Measurements from ENCODE around the gene OARD1.

DNA sequence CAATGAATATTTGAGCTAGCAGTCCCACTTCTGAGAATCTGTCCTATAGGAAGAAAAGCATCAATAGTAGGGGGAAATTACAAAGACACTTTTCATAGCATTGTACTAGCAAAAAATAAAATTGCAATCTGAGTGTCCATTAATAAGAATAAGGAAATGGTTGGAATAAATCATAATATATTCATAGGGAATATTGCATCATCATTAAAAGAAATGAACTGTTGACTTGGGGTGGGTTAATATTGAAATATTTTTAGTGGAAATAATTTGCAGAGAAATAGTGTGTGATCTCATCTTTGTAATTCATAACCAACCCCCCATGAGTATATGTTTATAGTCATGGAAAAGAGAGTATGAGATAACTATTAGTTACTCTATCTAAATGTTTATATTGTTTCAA, 13.0 kb upstream of the OARD1 start:
- TF ChIP-seq POLR2A (IDR thresholded peaks at IDR 0.05; ENCODE audit: low read depth), result no peak
- TF ChIP-seq, protein P1, sequence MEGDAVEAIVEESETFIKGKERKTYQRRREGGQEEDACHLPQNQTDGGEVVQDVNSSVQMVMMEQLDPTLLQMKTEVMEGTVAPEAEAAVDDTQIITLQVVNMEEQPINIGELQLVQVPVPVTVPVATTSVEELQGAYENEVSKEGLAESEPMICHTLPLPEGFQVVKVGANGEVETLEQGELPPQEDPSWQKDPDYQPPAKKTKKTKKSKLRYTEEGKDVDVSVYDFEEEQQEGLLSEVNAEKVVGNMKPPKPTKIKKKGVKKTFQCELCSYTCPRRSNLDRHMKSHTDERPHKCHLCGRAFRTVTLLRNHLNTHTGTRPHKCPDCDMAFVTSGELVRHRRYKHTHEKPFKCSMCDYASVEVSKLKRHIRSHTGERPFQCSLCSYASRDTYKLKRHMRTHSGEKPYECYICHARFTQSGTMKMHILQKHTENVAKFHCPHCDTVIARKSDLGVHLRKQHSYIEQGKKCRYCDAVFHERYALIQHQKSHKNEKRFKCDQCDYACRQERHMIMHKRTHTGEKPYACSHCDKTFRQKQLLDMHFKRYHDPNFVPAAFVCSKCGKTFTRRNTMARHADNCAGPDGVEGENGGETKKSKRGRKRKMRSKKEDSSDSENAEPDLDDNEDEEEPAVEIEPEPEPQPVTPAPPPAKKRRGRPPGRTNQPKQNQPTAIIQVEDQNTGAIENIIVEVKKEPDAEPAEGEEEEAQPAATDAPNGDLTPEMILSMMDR (IDR thresholded peaks at IDR 0.05), result no peak

Data from esophagus muscularis mucosa (tissue), 3 donors.